HFFc6 (cell line): ENCODE measurements around the gene PSAPL1. TPM values are rescaled to one million over a fixed set of nuclear protein-coding genes. Genes with fewer than 3 reads are reported as not detected.

ENCODE experiments used
- DNase-seq: peaks from one replicate; pipeline ENCODE4 v3.0.0-alpha.2; 2018
- H3K27ac Mint-ChIP-seq: 2 replicates; pipeline ENCODE4 v1.8.0; 2020; ENCODE audit warnings: mild to moderate bottlenecking, mixed read lengths
- H3K27me3 Mint-ChIP-seq: 2 replicates; pipeline ENCODE4 v1.8.0; 2021; ENCODE audit warnings: mild to moderate bottlenecking, moderate library complexity, mixed read lengths; ENCODE audit not compliant: insufficient read depth
- H3K36me3 Mint-ChIP-seq: 2 replicates; pipeline ENCODE4 v1.8.0; 2021; ENCODE audit warnings: low read depth, mixed read lengths
- H3K4me1 Mint-ChIP-seq: 2 replicates; pipeline ENCODE4 v1.8.0; 2020; ENCODE audit warnings: low read depth, mixed read lengths
- H3K4me3 Mint-ChIP-seq: 2 replicates; pipeline ENCODE4 v1.8.0; 2020; ENCODE audit warnings: mild to moderate bottlenecking, moderate library complexity, mixed read lengths
- H3K9me3 Mint-ChIP-seq: 2 replicates; pipeline ENCODE4 v1.8.0; 2020; ENCODE audit warnings: mild to moderate bottlenecking, mixed read lengths
- total RNA-seq, 6 experiments: library from RNA; stranded (reverse); fragmentation: NEBNext Ultra II Directional; extraction: Animal tissue kit (Norgen Biotek cat#: 25700); gene quantifications; 2 replicates in 1 of 6; 3 replicates in 5 of 6; pipeline ENCODE4 v1.2.3, GENCODE V29; 2021
- TF ChIP-seq, protein P1 (sequence below): fragments of 200-600 bp; sonication (generic); IDR thresholded peaks from 2 replicates; pipeline ENCODE4 v1.5.0; 2021; ENCODE audit warnings: antibody characterized with exemption, mild to moderate bottlenecking

PSAPL1 gene
- total RNA-seq, 6 experiments from 2014 or later: not detected

GRCh38 chr4:7424553-7425111 lies 10.1 kb downstream of the PSAPL1 start:
- no peak for DNase-seq
- no peaks in the 10 kb centered on the region for H3K36me3 Mint-ChIP-seq
- H3K4me3 Mint-ChIP-seq: peak overlapping the region; percentile 21; the same call in 1 of the 2 replicates
- no peaks in the 10 kb centered on the region for H3K4me1 Mint-ChIP-seq
- TF ChIP-seq, protein P1, sequence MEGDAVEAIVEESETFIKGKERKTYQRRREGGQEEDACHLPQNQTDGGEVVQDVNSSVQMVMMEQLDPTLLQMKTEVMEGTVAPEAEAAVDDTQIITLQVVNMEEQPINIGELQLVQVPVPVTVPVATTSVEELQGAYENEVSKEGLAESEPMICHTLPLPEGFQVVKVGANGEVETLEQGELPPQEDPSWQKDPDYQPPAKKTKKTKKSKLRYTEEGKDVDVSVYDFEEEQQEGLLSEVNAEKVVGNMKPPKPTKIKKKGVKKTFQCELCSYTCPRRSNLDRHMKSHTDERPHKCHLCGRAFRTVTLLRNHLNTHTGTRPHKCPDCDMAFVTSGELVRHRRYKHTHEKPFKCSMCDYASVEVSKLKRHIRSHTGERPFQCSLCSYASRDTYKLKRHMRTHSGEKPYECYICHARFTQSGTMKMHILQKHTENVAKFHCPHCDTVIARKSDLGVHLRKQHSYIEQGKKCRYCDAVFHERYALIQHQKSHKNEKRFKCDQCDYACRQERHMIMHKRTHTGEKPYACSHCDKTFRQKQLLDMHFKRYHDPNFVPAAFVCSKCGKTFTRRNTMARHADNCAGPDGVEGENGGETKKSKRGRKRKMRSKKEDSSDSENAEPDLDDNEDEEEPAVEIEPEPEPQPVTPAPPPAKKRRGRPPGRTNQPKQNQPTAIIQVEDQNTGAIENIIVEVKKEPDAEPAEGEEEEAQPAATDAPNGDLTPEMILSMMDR: no peak
- peaks cover 39% of the 10 kb centered on the region for H3K27me3 Mint-ChIP-seq
- H3K27ac Mint-ChIP-seq: no peak overlapping the region
- H3K9me3 Mint-ChIP-seq: no peaks in the 10 kb centered on the region

DNA sequence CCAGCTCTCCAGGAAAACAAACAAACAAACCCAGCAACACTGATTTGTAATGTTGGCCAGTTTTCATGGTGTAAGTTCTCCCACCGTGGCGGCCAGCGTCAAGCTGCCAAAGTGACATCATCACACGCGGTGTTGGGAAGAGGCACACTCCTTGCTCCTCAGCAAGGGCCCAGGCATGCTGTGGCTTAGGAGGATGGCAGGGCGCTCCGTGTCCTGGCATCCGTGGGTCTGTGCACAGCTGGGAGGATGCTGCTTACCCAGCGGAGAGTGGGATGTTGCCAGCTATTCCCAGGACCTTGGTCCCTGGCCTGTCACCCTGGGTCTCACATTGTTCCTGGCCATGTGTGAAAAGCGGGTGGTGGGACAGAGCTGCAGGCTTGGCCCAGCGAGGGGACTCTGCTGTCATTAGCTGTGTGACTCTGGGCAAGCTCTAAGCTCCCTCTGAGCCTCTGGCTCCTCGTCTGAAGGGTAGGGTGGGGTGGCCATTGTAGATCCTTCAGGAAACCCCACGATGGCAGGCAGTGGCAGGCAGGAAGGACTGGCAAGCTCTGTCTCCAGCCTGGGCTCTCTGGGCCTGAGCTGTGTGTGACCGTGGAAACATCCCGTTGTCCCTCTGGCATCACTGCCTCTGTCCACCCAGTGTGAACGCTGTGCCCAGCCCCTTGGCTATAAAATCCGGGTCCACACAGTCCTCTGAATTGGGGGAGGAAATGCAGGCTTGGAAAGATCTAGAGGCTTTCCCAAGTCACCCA lies 10.8 kb downstream of the PSAPL1 start:
- no peaks in the 10 kb centered on the region for H3K4me1 Mint-ChIP-seq
- TF ChIP-seq, protein P1: no peak
- peaks cover 39% of the 10 kb centered on the region for H3K27me3 Mint-ChIP-seq
- no peak overlapping the region for H3K4me3 Mint-ChIP-seq
- H3K36me3 Mint-ChIP-seq: no peaks in the 10 kb centered on the region
- no peak overlapping the region for H3K27ac Mint-ChIP-seq
- DNase-seq: no peak
- H3K9me3 Mint-ChIP-seq: no peaks in the 10 kb centered on the region

DNA sequence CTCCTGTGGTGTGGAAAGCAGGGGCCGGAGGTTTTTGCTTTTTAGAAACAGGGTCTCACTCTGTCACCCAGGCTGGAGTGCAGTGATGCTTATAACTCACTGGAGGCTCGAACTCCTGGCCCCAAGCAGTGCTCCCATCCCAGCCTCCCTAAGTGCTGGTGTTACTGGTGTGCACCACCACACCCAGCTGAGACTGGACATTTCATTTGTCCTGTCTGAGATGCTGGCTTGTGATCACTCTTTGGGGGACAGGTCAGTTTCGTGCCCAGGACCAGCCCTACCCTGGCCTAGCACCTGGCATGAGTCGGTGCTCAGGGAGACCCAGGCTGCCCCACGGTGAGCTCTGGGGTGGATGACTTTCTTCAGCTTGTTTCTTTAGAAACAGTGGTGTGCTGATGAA lies 11.3 kb downstream of the PSAPL1 start:
- H3K36me3 Mint-ChIP-seq: no peaks in the 10 kb centered on the region
- no peak for DNase-seq
- TF ChIP-seq, protein P1: no peak
- H3K27ac Mint-ChIP-seq: no peak overlapping the region
- H3K4me3 Mint-ChIP-seq: no peak overlapping the region
- H3K4me1 Mint-ChIP-seq: no peaks in the 10 kb centered on the region
- H3K9me3 Mint-ChIP-seq: no peaks in the 10 kb centered on the region; the same call in 1 of the 2 replicates
- peaks cover 41% of the 10 kb centered on the region for H3K27me3 Mint-ChIP-seq

DNA sequence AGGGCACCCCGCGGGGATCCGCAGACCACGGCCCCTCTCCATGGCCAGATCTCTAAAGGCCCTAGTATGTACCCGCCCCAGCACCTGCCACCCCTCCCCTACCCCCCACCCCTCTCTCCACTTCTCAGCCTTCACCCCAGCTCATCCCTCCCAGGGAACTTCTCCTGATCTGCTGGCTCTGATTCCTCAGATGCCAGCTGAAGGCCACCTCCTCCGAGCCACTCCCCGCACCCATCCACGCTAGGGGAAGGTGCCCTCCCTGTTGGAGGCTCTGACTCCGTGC lies 11.9 kb downstream of the PSAPL1 start:
- H3K4me1 Mint-ChIP-seq: no peaks in the 10 kb centered on the region
- H3K4me3 Mint-ChIP-seq: no peak overlapping the region
- TF ChIP-seq, protein P1: no peak
- peaks cover 3% of the 10 kb centered on the region; the same call in 1 of the 2 replicates for H3K9me3 Mint-ChIP-seq
- H3K36me3 Mint-ChIP-seq: no peaks in the 10 kb centered on the region
- H3K27ac Mint-ChIP-seq: no peak overlapping the region
- no peak for DNase-seq
- peaks cover 39% of the 10 kb centered on the region for H3K27me3 Mint-ChIP-seq

- Mint-ChIP-seq H3K9me3 (peaks cover 3% of the 10 kb centered on the region; the same call in 1 of the 2 replicates), H3K4me3 (no peak overlapping the region), H3K36me3 (no peaks in the 10 kb centered on the region), H3K27me3 (peaks cover 37% of the 10 kb centered on the region), H3K27ac (no peak overlapping the region), H3K4me1 (no peaks in the 10 kb centered on the region)
- no peak for DNase-seq
- TF ChIP-seq, protein P1: no peak
Observed at GRCh38 chr4:7422151-7422897, 12.4 kb downstream of the PSAPL1 start.
